Upper lobe of right lung (tissue), 1 donor: ENCODE measurements around the gene ADSL. TPM values are rescaled to one million over a fixed set of nuclear protein-coding genes. Genes with fewer than 3 reads are reported as not detected.

ENCODE experiments used
- ATAC-seq: fragments of 200-7000 bp; cut with Tn5 transposase; one replicate; pipeline ENCODE4 v1.9.1; 2020; ENCODE audit warnings: mild to moderate bottlenecking, moderate library complexity
- DNase-seq: peaks from one replicate; pipeline ENCODE4 v3.0.0-alpha.2; 2020
- H3K27ac ChIP-seq: fragments of 200-600 bp; one replicate; pipeline ENCODE4 v1.8.0; 2022
- H3K27me3 ChIP-seq: fragments of 200-600 bp; one replicate; pipeline ENCODE4 v1.8.0; 2022; ENCODE audit warnings: mild to moderate bottlenecking
- H3K36me3 ChIP-seq: fragments of 200-600 bp; one replicate; pipeline ENCODE4 v1.8.0; 2022
- H3K4me1 ChIP-seq: fragments of 200-600 bp; one replicate; pipeline ENCODE4 v1.8.0; 2022
- H3K4me3 ChIP-seq: fragments of 200-600 bp; one replicate; pipeline ENCODE4 v1.8.0; 2022; ENCODE audit warnings: mild to moderate bottlenecking
- H3K9me3 ChIP-seq: fragments of 200-600 bp; one replicate; pipeline ENCODE4 v1.8.0; 2022
- CTCF ChIP-seq: fragments of 200-600 bp; IDR thresholded peaks from one replicate; pipeline ENCODE4 v1.8.0; 2022; ENCODE audit warnings: antibody characterized with exemption
- intact Hi-C: fragments of 100-400 bp; cut with DNase I; formaldehyde crosslinking; loops from one replicate; pipeline ENCODE4 v1.11.0; 2022
- total RNA-seq: library from RNA; stranded (reverse); fragmentation: NEBNext Ultra II Directional; extraction: Animal tissue kit (Norgen Biotek cat#: 25700); gene quantifications from one replicate; pipeline ENCODE4 v1.2.1, GENCODE V29; 2021
- donor health status: DM: no; HTN: yes; CAD: no; lungs with severe emphysema.

ADSL gene
- total RNA-seq, 1 donor from 2014 or later: 38.7 TPM

GRCh38 chr22:40425082-40425481 lies 78.8 kb downstream of the ADSL start:
- no peak for DNase-seq

DNA sequence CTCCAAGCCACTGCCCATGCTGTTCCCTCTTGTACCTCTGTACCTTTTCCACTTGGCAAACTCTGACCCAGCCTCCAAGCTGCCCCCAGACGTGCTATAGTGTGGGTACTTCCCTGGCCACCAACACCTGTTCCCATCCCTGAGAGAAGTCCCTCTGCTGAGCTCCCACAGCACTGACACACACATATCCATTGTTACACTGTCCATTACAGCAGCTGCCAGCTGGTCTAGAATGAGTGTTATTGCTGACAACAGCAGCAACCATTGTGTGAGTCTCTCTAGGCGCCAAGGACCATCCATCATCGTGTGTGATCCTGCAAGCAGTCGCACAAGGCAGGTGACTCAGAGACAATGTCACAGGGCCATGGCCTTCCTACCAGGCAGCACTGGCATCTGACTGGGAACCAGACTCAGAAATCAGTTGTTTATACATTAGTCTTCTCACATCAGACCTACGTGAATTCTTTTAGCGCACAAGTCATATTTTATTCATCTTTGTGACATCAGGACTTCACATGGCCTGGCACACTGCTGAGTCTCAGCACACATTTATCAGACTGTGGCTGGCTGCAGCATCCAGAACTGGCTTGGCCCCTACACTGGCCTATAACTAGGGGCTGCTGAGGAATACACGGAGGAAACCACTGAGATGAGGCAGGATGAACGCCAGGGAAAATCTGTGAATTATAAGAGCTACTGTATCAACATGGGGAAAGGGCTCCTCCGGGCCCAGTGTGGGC lies 80.5 kb downstream of the ADSL start:
- H3K9me3 ChIP-seq: no peaks in the 10 kb centered on the region
- H3K27ac ChIP-seq: no peak overlapping the region
- no peak for ATAC-seq
- no peak for DNase-seq
- no peak overlapping the region for H3K4me3 ChIP-seq
- intact Hi-C loops: no loop called here
- peaks cover 11% of the 10 kb centered on the region for H3K4me1 ChIP-seq
- no peak for TF ChIP-seq CTCF
- H3K27me3 ChIP-seq: no peaks in the 10 kb centered on the region
- peaks cover 89% of the 10 kb centered on the region for H3K36me3 ChIP-seq

More at GRCh38 chr22:40425082-40425481, 78.8 kb downstream of the ADSL start:
- Histone ChIP-seq H3K4me3 (no peak overlapping the region), H3K4me1 (peaks cover 11% of the 10 kb centered on the region), H3K27ac (no peak overlapping the region), H3K9me3 (no peaks in the 10 kb centered on the region), H3K36me3 (peaks cover 92% of the 10 kb centered on the region), H3K27me3 (no peaks in the 10 kb centered on the region)
- intact Hi-C loops: no loop called here
- no peak for TF ChIP-seq CTCF
- peak; percentile 54 for ATAC-seq

DNA sequence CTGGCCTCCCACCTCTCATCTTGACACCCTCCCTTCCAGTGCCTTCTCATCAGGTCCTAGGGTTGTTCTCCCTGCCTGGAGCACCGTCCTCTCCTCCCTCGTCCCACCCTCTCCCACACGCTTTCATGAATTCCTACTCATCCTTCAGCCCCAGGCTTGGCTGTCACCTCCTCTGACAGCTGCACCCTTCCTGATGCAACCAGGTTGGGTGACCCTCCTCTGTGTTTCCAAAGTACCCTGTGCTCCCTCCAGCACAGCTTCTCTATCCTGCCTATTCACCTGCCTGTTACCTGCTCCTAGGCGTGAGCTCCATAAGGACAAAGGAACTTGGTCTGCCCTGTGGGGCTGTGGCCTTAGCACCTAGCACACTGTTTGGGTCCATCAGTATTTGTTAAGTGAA lies 82.5 kb downstream of the ADSL start:
- Histone ChIP-seq H3K27ac (no peak overlapping the region), H3K27me3 (no peaks in the 10 kb centered on the region), H3K4me1 (peaks cover 11% of the 10 kb centered on the region), H3K4me3 (no peak overlapping the region), H3K36me3 (peaks cover 73% of the 10 kb centered on the region), H3K9me3 (no peaks in the 10 kb centered on the region)
- intact Hi-C loops: no loop called here
- ATAC-seq (no peak), DNase-seq (no peak)
- no peak for TF ChIP-seq CTCF

- H3K4me1 ChIP-seq: peaks cover 11% of the 10 kb centered on the region
- DNase-seq: no peak
- H3K4me3 ChIP-seq: no peak overlapping the region
- no peaks in the 10 kb centered on the region for H3K27me3 ChIP-seq
- H3K36me3 ChIP-seq: peaks cover 67% of the 10 kb centered on the region
- H3K27ac ChIP-seq: no peak overlapping the region
- ATAC-seq: no peak
- intact Hi-C loops: no loop called here
- no peak for TF ChIP-seq CTCF
- no peaks in the 10 kb centered on the region for H3K9me3 ChIP-seq
Observed at GRCh38 chr22:40429481-40429880, 83.2 kb downstream of the ADSL start.

DNA sequence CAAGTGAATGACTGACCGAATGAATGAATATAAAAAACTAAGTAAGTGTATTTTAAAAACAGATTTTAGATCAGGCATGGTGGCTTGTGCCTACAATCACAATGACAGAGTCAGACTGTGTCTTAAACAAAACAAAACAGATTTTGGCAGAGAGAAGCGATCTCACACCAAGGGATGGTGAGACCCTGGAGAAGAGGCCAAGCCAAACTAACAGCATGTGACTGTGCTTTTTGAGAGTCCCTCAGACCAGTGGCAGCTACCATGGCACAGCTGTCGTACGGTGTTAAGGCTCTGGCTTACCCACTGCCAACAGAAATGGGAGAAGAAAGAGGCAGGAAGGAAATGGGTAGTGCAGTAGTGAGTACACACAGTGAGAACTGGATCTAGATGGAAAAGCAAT lies 84.7 kb downstream of the ADSL start:
- DNase-seq: no peak

More for the DNA sequence above, 84.7 kb downstream of the ADSL start:
- H3K27ac ChIP-seq: no peak overlapping the region
- TF ChIP-seq CTCF: no peak
- no peak overlapping the region for H3K4me3 ChIP-seq
- ATAC-seq: no peak
- peaks cover 9% of the 10 kb centered on the region for H3K4me1 ChIP-seq
- no peaks in the 10 kb centered on the region for H3K9me3 ChIP-seq
- no peaks in the 10 kb centered on the region for H3K27me3 ChIP-seq
- H3K36me3 ChIP-seq: peaks cover 63% of the 10 kb centered on the region
- intact Hi-C loops: no loop called here
